IPS-20b (cell line): ENCODE results near the gene GAL3ST2.
A peak's percentile ranks its signal among the peaks of the same experiment; 100 is the strongest.

Experiments used
- H3K27ac ChIP-seq: one replicate; pipeline ENCODE4 v1.5.1; 2013; ENCODE audit warnings: low read length
- H3K27me3 ChIP-seq: 2 replicates; pipeline ENCODE4 v1.6.1; 2013; ENCODE audit warnings: mild to moderate bottlenecking, low read length, inconsistent platforms; ENCODE audit not compliant: insufficient read depth
- H3K36me3 ChIP-seq: 2 replicates; pipeline ENCODE4 v1.6.1; 2013; ENCODE audit warnings: low read depth, mild to moderate bottlenecking, inconsistent platforms, low read length, moderate library complexity; ENCODE audit not compliant: insufficient read depth
- H3K4me1 ChIP-seq: 2 replicates; pipeline ENCODE4 v1.6.1; 2013; ENCODE audit warnings: mild to moderate bottlenecking, control low read depth, inconsistent platforms, low read length, moderate library complexity; ENCODE audit not compliant: insufficient read depth
- H3K4me3 ChIP-seq: 2 replicates; pipeline ENCODE4 v1.5.1; 2013; ENCODE audit warnings: mild to moderate bottlenecking, low read length, inconsistent platforms
- H3K9ac ChIP-seq: 2 replicates; pipeline ENCODE4 v1.6.1; 2013; ENCODE audit warnings: low read depth, mild to moderate bottlenecking, inconsistent platforms, low read length, moderate library complexity
- H3K9me3 ChIP-seq: 2 replicates; pipeline ENCODE4 v1.6.1; 2013; ENCODE audit warnings: mild to moderate bottlenecking, low read depth, low read length, inconsistent platforms; ENCODE audit not compliant: insufficient read depth

The GAL3ST2 gene

DNA sequence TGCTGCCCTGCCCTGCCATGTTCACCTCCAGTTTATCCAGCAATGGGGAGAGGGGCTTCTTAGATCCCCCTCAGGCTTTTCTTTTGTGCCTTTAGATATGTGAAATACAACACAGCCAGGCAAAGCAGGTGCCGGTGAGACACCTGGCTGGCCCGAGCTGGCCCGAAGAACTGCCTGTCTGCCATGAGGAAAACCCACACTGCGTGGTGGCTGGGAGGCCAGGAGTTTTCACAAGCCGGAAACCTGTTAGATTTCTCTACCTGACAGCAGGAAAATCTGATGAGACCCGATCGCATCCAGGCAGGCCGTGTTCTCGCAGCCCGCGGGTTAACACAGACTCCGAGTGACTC is 5.7 kb upstream of the GAL3ST2 start:
- no peaks in the 10 kb centered on the region for H3K27me3 ChIP-seq
- no peaks in the 10 kb centered on the region for H3K4me1 ChIP-seq
- H3K27ac ChIP-seq = no peak overlapping the region
- H3K4me3 ChIP-seq = no peak overlapping the region
- no peaks in the 10 kb centered on the region for H3K36me3 ChIP-seq
- H3K9me3 ChIP-seq = no peaks in the 10 kb centered on the region
- H3K9ac ChIP-seq = peak overlapping the region; percentile 48; the same call in 1 of the 2 replicates

DNA sequence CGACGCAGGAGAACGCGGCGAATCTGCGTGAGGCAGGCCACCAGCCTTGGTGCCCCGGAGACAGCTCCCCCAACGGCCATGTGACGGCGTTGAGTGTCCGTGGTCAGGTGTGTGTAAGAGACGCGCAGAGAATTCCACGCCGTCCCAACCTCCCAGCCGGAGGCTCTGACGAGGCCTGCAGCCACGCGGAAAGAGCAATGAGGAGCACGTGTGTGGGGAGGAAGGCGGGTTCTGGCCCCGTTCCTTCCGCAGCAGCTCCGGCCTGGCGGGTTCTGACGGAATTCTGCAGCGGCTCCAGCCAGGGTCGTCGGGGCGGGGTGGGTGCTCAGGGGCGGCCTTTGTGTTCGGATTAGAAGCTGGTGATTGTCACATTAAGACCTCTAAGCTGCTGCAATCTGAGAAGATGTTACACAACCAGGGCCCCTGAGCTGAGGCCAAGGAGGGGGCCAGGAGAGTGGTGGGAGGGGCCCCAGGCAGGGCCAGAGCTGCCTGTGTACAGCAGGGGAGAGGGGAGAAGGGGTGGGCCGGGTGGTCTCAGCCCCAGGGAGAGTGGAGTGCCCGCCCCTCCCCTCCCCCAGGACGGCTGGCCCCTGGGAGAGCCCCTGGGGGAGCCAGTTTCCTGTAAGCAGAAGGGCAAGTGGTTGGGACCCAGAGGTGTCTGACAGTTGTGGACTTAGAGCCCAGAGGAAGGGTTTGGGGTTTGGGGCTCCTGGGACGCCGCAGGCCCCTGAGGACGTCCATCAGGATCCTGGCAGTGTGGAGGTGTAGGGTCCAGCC is 5.1 kb upstream of the GAL3ST2 start:
- Histone ChIP-seq H3K4me3 (no peak overlapping the region), H3K36me3 (no peaks in the 10 kb centered on the region), H3K27me3 (no peaks in the 10 kb centered on the region), H3K9me3 (no peaks in the 10 kb centered on the region), H3K9ac (peak overlapping the region; percentile 48; the same call in 1 of the 2 replicates), H3K4me1 (no peaks in the 10 kb centered on the region), H3K27ac (no peak overlapping the region)

- Histone ChIP-seq H3K36me3 (no peaks in the 10 kb centered on the region), H3K27ac (no peak overlapping the region), H3K4me1 (no peaks in the 10 kb centered on the region), H3K27me3 (no peaks in the 10 kb centered on the region), H3K9ac (peak overlapping the region; percentile 37; the same call in 1 of the 2 replicates), H3K4me3 (no peak overlapping the region), H3K9me3 (no peaks in the 10 kb centered on the region)
Observed at GRCh38 chr2:241772063-241772499, 4.5 kb upstream of the GAL3ST2 start.

DNA sequence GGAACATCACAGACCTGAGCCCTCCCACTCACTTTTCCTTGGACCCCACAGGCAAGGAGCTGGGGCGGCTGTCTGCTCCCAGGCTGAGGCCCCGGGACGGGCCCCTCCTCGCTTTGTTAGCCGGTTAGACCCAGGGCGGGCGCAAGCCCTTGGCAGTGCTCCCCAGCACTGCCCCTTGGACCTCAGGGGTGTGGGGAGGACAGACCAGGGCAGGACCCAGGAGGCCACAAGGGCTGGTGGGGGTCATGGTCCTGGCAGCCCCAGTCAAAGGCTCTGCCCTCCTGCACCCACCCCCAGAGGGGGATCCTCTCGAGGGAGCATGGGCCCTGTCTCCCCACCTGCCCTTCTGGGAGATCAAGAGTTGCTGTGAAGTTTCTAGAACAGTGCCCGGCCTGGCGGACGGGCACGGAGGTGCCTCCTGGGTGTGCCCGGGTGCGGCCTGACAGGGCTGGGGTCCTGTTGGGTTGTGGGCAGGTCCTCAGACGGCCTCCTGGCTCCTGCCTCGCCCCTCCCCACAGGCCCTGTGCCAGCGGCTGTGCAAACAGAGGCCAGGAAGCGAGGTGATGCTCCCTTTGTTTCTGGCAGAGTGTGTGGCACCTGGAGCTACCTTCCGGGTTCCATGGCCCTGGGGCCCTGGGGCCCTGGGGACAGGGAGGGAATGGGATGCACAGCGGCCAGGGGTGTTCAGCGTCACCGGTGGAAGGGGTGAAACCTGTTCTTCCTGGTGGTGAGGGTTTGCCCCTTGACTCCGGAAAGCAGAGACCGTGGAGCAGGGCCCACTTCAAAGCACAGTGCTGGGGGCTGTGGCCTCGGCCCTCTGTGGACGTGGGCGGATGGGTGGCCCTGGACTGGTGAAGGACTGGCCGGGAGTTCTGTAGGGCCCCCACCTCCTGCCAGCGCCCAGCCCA is 2.9 kb upstream of the GAL3ST2 start:
- Histone ChIP-seq H3K9me3 (no peaks in the 10 kb centered on the region), H3K36me3 (no peaks in the 10 kb centered on the region), H3K4me3 (no peak overlapping the region), H3K9ac (no peak overlapping the region), H3K27me3 (no peaks in the 10 kb centered on the region), H3K27ac (no peak overlapping the region), H3K4me1 (peaks cover 8% of the 10 kb centered on the region)

- H3K27ac ChIP-seq = no peak overlapping the region
- no peak overlapping the region for H3K9ac ChIP-seq
- no peaks in the 10 kb centered on the region for H3K9me3 ChIP-seq
- H3K4me3 ChIP-seq = no peak overlapping the region
- H3K4me1 ChIP-seq = peaks cover 8% of the 10 kb centered on the region
- no peaks in the 10 kb centered on the region for H3K36me3 ChIP-seq
- H3K27me3 ChIP-seq = no peaks in the 10 kb centered on the region
Observed at GRCh38 chr2:241774419-241775222, 2.0 kb upstream of the GAL3ST2 start.

GRCh38 chr2:241775223-241776177 is 1.1 kb upstream of the GAL3ST2 start:
- no peak overlapping the region for H3K27ac ChIP-seq
- H3K27me3 ChIP-seq = no peaks in the 10 kb centered on the region
- no peak overlapping the region for H3K4me3 ChIP-seq
- H3K4me1 ChIP-seq = peaks cover 8% of the 10 kb centered on the region
- no peak overlapping the region for H3K9ac ChIP-seq
- peaks cover 2% of the 10 kb centered on the region for H3K9me3 ChIP-seq
- no peaks in the 10 kb centered on the region for H3K36me3 ChIP-seq

- Histone ChIP-seq H3K9ac (no peak overlapping the region), H3K4me3 (no peak overlapping the region), H3K27ac (no peak overlapping the region), H3K4me1 (peaks cover 8% of the 10 kb centered on the region), H3K9me3 (peaks cover 17% of the 10 kb centered on the region), H3K27me3 (no peaks in the 10 kb centered on the region), H3K36me3 (no peaks in the 10 kb centered on the region)
Observed at GRCh38 chr2:241777170-241777685, 606 bp downstream of the GAL3ST2 start.

GRCh38 chr2:241777686-241778627 is 1.3 kb downstream of the GAL3ST2 start:
- H3K4me1 ChIP-seq = peaks cover 8% of the 10 kb centered on the region
- no peak overlapping the region for H3K27ac ChIP-seq
- H3K4me3 ChIP-seq = no peak overlapping the region
- H3K9me3 ChIP-seq = peaks cover 24% of the 10 kb centered on the region
- H3K27me3 ChIP-seq = no peaks in the 10 kb centered on the region
- H3K36me3 ChIP-seq = no peaks in the 10 kb centered on the region
- H3K9ac ChIP-seq = no peak overlapping the region

- Histone ChIP-seq H3K27ac (no peak overlapping the region), H3K9ac (no peak overlapping the region), H3K9me3 (peaks cover 28% of the 10 kb centered on the region), H3K27me3 (no peaks in the 10 kb centered on the region), H3K36me3 (no peaks in the 10 kb centered on the region), H3K4me3 (no peak overlapping the region), H3K4me1 (peaks cover 8% of the 10 kb centered on the region)
Observed at GRCh38 chr2:241780939-241781569, 4.4 kb downstream of the GAL3ST2 start.
